SK-N-DZ (cell line): ENCODE results near the gene METTL15.
"Not testable (repeated sequence)": the region's sequence is repeated elsewhere in the genome, so short reads cannot be mapped to it uniquely, and the experiment has no call there.

Experiments
- DNase-seq: peaks from one replicate; pipeline ENCODE4 v3.0.0-alpha.2; 2015; ENCODE audit warnings: low spot score

METTL15 gene

DNA sequence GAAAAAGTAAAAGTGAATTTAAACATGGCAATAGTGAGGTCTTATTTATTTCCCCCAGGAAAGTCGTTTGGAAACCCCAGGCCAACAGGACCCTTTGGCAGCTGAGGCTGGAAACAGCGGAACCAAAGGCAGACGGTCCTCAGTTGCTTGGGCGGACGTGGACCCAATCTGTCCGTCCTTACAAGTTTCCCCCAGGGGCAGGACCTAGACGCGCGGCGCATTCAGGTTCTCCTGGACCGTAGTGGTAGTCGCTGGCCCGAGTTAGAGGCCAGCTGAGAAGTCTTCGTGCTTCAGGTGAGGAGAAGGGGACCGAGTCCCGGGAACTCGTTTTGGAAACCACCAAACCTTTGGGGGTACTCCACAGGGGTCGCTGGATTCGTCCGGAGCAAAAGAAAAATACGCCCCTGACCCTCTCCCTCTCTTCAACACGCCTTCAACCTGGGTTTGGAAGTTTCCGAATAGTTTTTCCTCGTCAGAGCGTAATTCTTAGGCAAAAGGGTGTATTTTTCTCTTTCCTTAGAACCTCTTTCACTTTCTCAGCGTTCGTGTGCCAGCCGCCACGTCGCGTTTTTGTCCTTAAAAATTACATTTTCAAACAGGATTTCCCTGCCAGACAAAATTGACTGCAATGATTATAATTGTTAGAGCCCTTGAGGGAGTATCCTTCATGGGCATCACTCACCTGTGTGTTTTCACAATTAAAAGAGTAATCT is 2.1 kb downstream of the METTL15 start:
- peak; percentile 72 for DNase-seq

DNA sequence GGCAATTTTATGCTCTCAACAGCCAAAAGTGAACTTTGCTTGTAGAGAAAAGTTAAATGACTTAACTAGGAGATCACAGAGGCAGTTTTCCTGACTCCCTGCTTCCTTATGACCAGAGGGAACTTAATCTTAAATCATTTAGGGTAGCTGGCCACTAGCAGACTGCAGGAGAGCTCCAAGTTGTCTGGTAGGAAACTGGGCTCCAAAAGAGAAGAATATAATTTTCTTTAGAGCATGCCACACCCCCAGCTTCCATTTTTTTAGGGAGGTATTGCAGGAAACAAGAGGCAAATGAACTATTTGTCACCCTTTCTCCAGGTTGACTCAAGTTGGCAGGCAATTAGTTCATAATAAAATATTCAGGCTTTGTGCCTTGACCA is 2.6 kb downstream of the METTL15 start:
- DNase-seq, result no peak

DNA sequence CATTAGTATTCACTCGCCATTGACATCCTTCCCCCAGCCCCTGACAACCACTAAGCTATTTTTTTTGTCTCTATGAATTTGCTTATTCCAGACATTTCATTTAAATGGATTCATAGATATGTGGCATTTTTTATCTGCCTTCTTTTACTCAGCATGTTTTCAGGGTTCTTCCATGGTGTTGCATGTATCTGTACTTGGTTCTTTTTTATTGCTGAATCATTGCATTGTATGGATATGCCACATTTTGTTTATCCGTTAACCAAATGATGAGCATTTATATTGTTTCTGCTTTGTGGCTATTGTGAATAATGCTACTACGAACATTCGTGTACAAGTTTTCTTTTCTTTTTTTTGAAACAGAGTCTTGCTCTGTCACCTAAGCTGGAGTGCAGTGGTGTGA is 5.9 kb downstream of the METTL15 start:
- DNase-seq, result no peak

GRCh38 chr11:28114731-28115130 is 6.5 kb downstream of the METTL15 start:
- no peak for DNase-seq

GRCh38 chr11:28117712-28118111 is 9.5 kb downstream of the METTL15 start:
- no peak for DNase-seq

GRCh38 chr11:28123151-28123581 is 15.0 kb downstream of the METTL15 start:
- no peak for DNase-seq

DNA sequence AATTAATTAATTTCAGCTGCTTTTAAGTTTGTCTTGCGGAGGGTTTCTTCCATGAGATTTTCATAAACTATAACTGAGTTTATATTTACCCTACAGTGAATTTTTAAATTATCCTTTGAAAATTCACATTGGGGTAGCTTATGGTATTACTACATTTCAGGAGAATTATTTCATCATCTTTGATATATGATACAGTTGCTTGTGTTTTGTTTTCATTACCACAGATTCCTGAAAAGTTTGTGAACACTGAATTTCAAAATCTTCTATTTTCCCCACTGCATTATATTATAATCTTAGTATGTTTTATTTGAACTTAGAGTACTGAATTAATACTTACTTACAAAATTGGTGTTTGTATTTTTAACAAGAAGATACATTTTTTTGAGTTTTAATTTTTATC is 24.4 kb downstream of the METTL15 start:
- no peak for DNase-seq

GRCh38 chr11:28133146-28133545 is 25.0 kb downstream of the METTL15 start:
- no peak for DNase-seq

DNA sequence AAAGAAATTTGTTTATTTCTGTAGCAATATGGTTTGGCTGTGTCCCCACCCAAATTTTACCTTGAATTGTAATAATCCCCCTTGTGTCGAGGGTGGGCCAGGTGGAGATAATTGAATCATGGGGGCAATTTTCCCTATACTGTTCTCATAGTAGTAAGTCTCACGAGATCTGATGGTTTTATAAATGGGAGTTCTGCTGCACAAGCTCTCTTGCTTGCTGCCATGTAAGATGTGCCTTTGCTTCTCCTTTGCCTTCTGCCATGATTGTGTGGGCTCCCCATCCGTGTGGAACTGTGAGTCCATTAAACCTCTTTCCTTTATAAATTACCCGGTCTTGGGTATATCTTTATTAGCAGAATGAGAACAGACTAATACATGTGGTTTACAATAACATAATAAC is 28.0 kb downstream of the METTL15 start:
- not testable (repeated sequence) for DNase-seq

DNA sequence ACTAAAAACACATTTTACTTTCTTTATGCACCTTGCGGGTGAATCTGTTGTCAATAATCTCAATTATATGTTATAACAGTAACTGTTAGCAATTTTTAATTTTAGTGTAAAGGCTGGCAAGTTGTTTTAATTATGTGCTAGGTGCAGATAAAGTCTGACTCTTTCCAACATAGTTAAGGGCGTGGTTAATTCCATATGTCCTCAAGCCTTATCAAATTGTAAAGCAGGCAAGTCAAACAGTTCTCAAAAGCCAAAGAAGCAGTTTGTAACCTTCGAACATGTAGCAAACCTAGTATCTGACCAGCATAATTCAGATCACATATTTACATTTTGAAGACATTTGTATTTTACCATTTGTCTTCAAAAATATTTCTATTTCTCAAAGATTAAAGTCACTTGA is 29.2 kb downstream of the METTL15 start:
- no peak for DNase-seq

- DNase-seq, result no peak
Measured at GRCh38 chr11:28137832-28138231, 29.6 kb downstream of the METTL15 start.

GRCh38 chr11:28139841-28140415 is 31.7 kb downstream of the METTL15 start:
- no peak for DNase-seq

- no peak for DNase-seq
Measured at GRCh38 chr11:28140689-28141455, 32.7 kb downstream of the METTL15 start.

GRCh38 chr11:28142724-28143123 is 34.5 kb downstream of the METTL15 start:
- no peak for DNase-seq

- DNase-seq, result no peak
Measured at GRCh38 chr11:28144808-28145207, 36.6 kb downstream of the METTL15 start.

- no peak for DNase-seq
Measured at GRCh38 chr11:28146123-28146751, 38.0 kb downstream of the METTL15 start.

DNA sequence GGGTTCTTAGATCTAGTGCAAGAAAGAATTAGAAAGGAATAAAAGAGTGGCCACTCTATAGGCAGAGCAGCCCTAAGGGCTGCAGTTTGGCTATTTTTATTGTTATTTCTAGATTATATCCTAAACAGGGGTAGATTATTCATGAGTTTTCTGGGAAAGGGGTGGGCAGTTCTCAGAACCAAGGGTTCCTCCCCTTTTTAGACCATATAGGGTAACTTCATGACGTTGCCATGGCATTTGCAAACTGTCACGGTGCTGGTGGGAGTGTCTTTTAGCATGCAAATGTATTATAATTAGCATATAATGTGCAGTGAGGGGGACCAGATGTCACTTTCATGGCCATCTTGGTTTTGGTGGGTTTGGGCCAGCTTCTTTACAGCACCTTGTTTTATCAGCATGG is 44.6 kb downstream of the METTL15 start:
- no peak for DNase-seq

DNA sequence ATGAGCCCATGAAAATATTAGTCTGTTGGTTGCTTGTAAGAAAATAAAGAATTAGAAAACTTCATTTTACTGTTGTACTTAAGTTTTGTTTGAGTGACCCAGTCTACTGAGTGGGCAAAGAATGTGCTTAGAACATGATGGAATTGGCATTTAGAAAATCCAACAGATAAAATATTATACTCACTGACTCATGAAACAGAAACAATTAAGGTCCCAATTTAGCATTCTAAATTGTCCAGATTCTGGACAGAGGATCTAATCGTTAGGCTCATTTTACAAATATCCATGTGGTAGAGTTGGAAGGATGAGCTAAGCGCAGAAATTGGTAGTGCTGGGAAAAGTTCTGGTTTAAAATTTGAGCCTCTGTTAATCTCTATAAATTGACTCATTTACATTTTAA is 45.4 kb downstream of the METTL15 start:
- DNase-seq, result no peak

- DNase-seq, result no peak
Measured at GRCh38 chr11:28168718-28169117, 60.5 kb downstream of the METTL15 start.

GRCh38 chr11:28169816-28170215 is 61.6 kb downstream of the METTL15 start:
- no peak for DNase-seq

DNA sequence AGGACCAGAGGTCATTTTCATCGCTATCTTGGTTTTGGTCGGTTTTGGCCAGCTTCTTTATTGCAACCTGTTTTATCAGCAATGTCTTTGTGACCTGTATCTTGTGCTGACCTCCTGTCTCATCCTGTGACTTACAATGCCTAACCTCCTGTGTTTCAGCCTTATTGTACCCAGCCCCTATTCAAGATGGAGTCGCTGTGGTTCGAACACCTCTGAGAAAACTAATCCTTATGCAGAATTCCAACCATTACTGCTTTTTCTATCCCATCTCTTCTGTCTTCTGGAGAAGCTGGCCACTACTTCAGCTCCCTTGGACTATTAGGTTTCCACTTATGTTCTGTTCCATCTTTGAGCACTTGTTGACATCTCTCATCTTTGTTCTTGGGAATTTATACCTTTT is 62.6 kb downstream of the METTL15 start:
- DNase-seq, result no peak

DNA sequence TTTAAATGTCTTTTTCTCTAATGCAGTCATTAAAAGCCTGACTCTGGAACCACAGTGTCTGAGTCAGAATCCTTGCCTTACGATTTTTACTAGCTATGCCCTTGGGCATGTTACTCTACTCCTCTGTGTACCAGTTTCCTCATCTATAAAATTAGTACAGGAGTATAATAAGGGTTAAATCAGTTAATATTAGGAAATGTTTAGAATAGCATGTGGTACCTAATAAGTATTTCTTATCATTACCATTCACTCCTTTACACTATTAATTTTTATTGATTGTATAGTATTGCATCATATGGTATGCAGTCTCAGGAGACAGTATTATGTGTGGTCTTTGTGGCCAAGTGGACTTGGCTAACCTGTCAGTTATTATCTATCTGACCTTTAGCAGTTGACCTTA is 68.2 kb downstream of the METTL15 start:
- DNase-seq, result no peak
